Endothelial cell of umbilical vein (primary cell): Measurements from ENCODE around the gene C5.

Experiments used
- CTCF ChIP-seq, 2 donors: IDR thresholded peaks; 1 replicate in 1 of 2; 2 replicates in 1 of 2; pipeline ENCODE4 v1.5.1; 2011; ENCODE audit warnings: low read length in 2 of 2, mild to moderate bottlenecking in 2 of 2, moderate library complexity in 2 of 2, control low read depth in 1 of 2, inconsistent platforms in 1 of 2, low read depth in 1 of 2; ENCODE audit not compliant: insufficient read depth in 1 of 2; ENCODE audit errors: extremely low read depth in 1 of 2
- GATA2 ChIP-seq: IDR thresholded peaks from 2 replicates; pipeline ENCODE4 v1.7.0; 2011; ENCODE audit warnings: low read depth, mild to moderate bottlenecking, moderate library complexity, mixed read lengths, low read length; ENCODE audit not compliant: insufficient read length, insufficient read depth
- MAX ChIP-seq: IDR thresholded peaks from 2 replicates; pipeline ENCODE4 v1.6.1; 2011; ENCODE audit not compliant: insufficient read depth, insufficient read length
- POLR2A ChIP-seq: IDR thresholded peaks from 2 replicates; pipeline ENCODE4 v1.6.1; 2012; ENCODE audit warnings: low read depth, mild to moderate bottlenecking, control low read depth, low read length
- POLR2AphosphoS5 ChIP-seq: IDR thresholded peaks from 2 replicates; pipeline ENCODE4 v1.6.1; 2012; ENCODE audit warnings: low read depth, mild to moderate bottlenecking, control low read depth, low read length, moderate library complexity; ENCODE audit not compliant: insufficient read depth

DNA sequence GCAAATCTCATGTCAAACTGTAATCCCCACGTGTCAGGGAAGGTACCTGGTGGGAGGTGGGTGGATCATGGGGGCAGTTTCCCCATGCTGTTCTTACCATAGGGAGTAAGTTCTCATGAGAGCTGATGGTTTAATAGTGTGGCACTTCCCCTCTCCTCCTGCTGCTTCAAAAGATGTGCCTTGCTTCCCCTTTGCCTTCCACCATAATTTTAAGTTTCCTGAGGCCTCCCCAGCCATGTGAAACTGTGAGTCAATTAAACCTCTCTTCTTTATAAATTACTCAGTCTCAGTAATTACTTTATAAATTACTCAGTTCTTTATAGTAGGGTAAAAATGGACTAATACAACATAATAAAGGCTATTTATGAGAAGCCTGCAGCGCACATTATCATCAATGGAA, 17.6 kb upstream of the C5 start:
- TF ChIP-seq CTCF (IDR thresholded peaks at IDR 0.05; ENCODE audit: extremely low read depth in 1 of 2, insufficient read depth in 1 of 2, low read depth in 1 of 2, low read length in 2 of 2) (no peak), GATA2 (no peak), MAX (no peak), POLR2AphosphoS5 (no peak), POLR2A (no peak)
